Measurements from ENCODE around the gene CEP89.
"Not testable (repeated sequence)": the region's sequence is repeated elsewhere in the genome, so short reads cannot be mapped to it uniquely, and the experiment has no call there.

Gene CEP89

GRCh38 chr19:32891609-32892008, 80.1 kb downstream of the CEP89 start:
- ATAC-seq (no peak), DNase-seq (no peak)

GRCh38 chr19:32890841-32891240, 80.9 kb downstream of the CEP89 start:
- DNase-seq = no peak
- ATAC-seq = no peak

- no peak for DNase-seq
- no peak for ATAC-seq
Measured at GRCh38 chr19:32890326-32890725, 81.4 kb downstream of the CEP89 start.

GRCh38 chr19:32889137-32889934, 82.4 kb downstream of the CEP89 start:
- ATAC-seq (no peak), DNase-seq (no peak)

GRCh38 chr19:32887572-32888215, 84.1 kb downstream of the CEP89 start:
- ATAC-seq (no peak), DNase-seq (no peak)

GRCh38 chr19:32886241-32886640, 85.5 kb downstream of the CEP89 start:
- no peak for ATAC-seq
- no peak for DNase-seq

GRCh38 chr19:32885255-32885654, 86.5 kb downstream of the CEP89 start:
- ATAC-seq, DNase-seq: not testable (repeated sequence)

GRCh38 chr19:32881766-32882165, 90.0 kb downstream of the CEP89 start:
- ATAC-seq = no peak

GRCh38 chr19:32880622-32881021, 91.1 kb downstream of the CEP89 start:
- DNase-seq = no peak
- ATAC-seq = no peak

More at GRCh38 chr19:32881766-32882165, 90.0 kb downstream of the CEP89 start:
- no peak for DNase-seq

- no peak for DNase-seq
- ATAC-seq = no peak
Measured at GRCh38 chr19:32879741-32880140, 92.0 kb downstream of the CEP89 start.

GRCh38 chr19:32878988-32879387, 92.8 kb downstream of the CEP89 start:
- no peak for DNase-seq
- no peak for ATAC-seq

- ATAC-seq (no peak), DNase-seq (no peak)
Measured at GRCh38 chr19:32877977-32878745, 93.6 kb downstream of the CEP89 start.

GRCh38 chr19:32877323-32877912, 94.3 kb downstream of the CEP89 start:
- DNase-seq (no peak), ATAC-seq (no peak)

GRCh38 chr19:32876919-32877285, 94.9 kb downstream of the CEP89 start:
- DNase-seq (no peak), ATAC-seq (no peak)

GRCh38 chr19:32876236-32876918, 95.4 kb downstream of the CEP89 start:
- no peak for DNase-seq
- no peak for ATAC-seq

- DNase-seq (no peak), ATAC-seq (no peak)
Measured at GRCh38 chr19:32875428-32875827, 96.3 kb downstream of the CEP89 start.

- DNase-seq = no peak
- ATAC-seq = no peak
Measured at GRCh38 chr19:32874605-32875004, 97.2 kb downstream of the CEP89 start.

GRCh38 chr19:32873247-32873959, 98.4 kb downstream of the CEP89 start:
- ATAC-seq = no peak

GRCh38 chr19:32872391-32872790, 99.4 kb downstream of the CEP89 start:
- DNase-seq = no peak
- no peak for ATAC-seq

More at GRCh38 chr19:32873247-32873959, 98.4 kb downstream of the CEP89 start:
- DNase-seq = no peak

- DNase-seq (no peak), ATAC-seq (no peak)
Measured at GRCh38 chr19:32870981-32871451, 100.7 kb downstream of the CEP89 start.

GRCh38 chr19:32869966-32870573, 101.7 kb downstream of the CEP89 start:
- DNase-seq (no peak), ATAC-seq (no peak)

Data from stimulated activated naive CD8-positive, alpha-beta T cell treated with anti-CD3 and anti-CD28 coated beads, Interleukin-15, Interleukin-2, amounts not matched to agents 100 U/mL and 50 U/mL, for 24 hours (primary cell).